GM19372 (cell line): Measurements from ENCODE around the gene DUSP14.

ENCODE experiments used
- ATAC-seq: cut with Tn5 transposase; IDR thresholded peaks from one replicate; pipeline ENCODE4 v1.9.1; 2021; ENCODE audit warnings: mild to moderate bottlenecking, low read depth, moderate library complexity; ENCODE audit not compliant: unreplicated experiment

The DUSP14 gene

GRCh38 chr17:37553401-37553966, 63.8 kb downstream of the DUSP14 start:
- ATAC-seq: no peak

GRCh38 chr17:37555386-37555785, 65.7 kb downstream of the DUSP14 start:
- no peak for ATAC-seq

GRCh38 chr17:37557482-37557881, 67.8 kb downstream of the DUSP14 start:
- ATAC-seq: no peak

- ATAC-seq: no peak
Observed at GRCh38 chr17:37558299-37558698, 68.6 kb downstream of the DUSP14 start.

DNA sequence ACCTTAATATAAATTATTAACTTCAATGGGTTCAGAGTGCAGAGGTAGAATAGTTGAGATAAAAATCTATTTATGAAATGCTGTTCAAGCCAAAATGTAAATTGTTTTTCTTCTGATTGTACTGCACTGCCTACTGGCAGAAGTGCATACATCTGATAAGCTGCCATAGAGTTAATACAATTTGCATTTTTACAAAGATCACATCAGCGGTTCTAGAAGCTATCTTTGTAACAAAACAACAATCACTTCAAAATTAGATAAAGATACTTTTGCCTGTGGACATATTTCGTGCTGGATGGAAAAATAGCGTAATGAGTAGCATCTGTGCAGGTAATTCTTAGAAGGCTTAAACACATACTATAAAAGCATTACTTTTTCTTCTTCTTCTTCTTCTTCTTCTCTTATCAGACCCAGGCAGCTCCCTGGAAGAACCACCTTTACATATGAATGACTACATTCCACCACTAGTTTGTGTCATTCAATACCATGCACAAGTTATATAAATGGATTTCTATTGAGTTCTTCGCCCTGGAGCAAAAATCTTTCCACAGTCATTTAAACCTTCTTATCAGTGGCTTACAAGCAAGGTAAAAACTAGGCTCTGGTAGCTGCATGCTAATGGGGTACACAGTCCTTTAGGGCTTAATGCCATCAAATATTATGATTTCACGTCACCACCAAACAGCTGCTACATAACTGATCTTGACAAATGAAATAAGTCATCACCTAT, 72.5 kb downstream of the DUSP14 start:
- no peak for ATAC-seq
